ENCODE data around the gene ARL14. TPM values are rescaled to one million over a fixed set of nuclear protein-coding genes. Genes with fewer than 3 reads are reported as not detected.
"Not testable (repeated sequence)": the region's sequence is repeated elsewhere in the genome, so short reads cannot be mapped to it uniquely, and the experiment has no call there.

ARL14 gene
- total RNA-seq, 2 experiments from 2014 or later: not detected

- ChIA-PET CTCF (interaction anchor here (0.6 to 1.5 kb wide), 2 partner anchors 8 to 238 kb away, joined by 3 to 7 read pairs; no protein-coding TSS in a partner anchor), POLR2A (no interaction called here)
- Mint-ChIP-seq H3K27ac (no peak overlapping the region), H3K9me3 (no peaks in the 10 kb centered on the region), H3K36me3 (no peaks in the 10 kb centered on the region), H3K27me3 (peaks cover 23% of the 10 kb centered on the region), H3K4me3 (no peak overlapping the region), H3K4me1 (ENCODE audit: low read depth) (no peaks in the 10 kb centered on the region)
- no peak for DNase-seq
- intact Hi-C loops (cut with micrococcal nuclease): no loop called here
Measured at GRCh38 chr3:160703974-160704373, 27.0 kb downstream of the ARL14 start.

- ChIA-PET POLR2A (no interaction called here), CTCF (interaction anchor here (1.1 to 4.8 kb wide), 4 partner anchors 9 to 235 kb away, joined by 4 to 63 read pairs (median 6); no protein-coding TSS in a partner anchor)
- intact Hi-C loops (cut with micrococcal nuclease): loop anchor here (1.0 to 2.0 kb wide), 2 partner anchors 235 to 718 kb away; no protein-coding TSS in a partner anchor
- Mint-ChIP-seq H3K27ac (no peak overlapping the region), H3K36me3 (no peaks in the 10 kb centered on the region), H3K4me1 (ENCODE audit: low read depth) (no peaks in the 10 kb centered on the region), H3K4me3 (no peak overlapping the region), H3K9me3 (no peaks in the 10 kb centered on the region), H3K27me3 (peaks cover 31% of the 10 kb centered on the region)
- no peak for DNase-seq
Measured at GRCh38 chr3:160707187-160707794, 30.3 kb downstream of the ARL14 start.

DNA sequence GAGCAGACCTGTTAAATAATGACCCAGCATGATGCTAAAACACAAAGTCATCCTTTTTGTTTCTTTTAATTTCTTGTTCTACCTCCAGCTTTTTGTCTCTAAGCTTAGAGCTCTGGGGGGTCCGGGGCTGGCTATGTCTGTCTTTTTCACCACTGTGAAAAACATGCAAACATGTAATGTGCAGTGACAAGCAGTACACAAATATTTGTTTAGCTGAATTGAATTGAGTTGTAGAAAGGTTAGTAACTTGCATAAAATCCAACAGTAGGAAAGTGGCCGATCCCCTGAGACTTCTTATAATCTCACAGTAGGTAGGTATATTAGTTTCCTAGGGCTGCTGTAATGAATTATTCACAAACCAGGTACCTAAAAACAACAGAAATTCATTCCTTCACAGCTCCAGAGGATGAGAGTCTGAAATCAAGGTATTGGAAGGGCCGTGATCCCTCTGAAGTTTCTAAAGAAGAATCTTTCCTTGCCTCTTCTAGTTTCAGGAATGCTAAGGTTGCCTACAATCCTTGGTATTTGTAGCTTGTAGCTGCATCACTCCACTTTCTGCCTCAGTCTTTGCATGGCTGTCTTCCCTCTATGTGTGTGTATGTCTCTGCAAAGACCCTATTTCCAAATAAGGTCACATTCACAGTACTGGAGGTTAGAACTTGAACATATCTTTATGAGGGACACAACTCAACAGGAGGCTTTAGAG lies 32.7 kb downstream of the ARL14 start:
- no peak overlapping the region for H3K4me3 Mint-ChIP-seq
- no peaks in the 10 kb centered on the region for H3K9me3 Mint-ChIP-seq
- intact Hi-C loops (cut with micrococcal nuclease): no loop called here
- CTCF ChIA-PET: interaction anchor here (1.3 to 4.8 kb wide), 5 partner anchors 13 to 233 kb away, joined by 4 to 63 read pairs (median 4); no protein-coding TSS in a partner anchor
- H3K27me3 Mint-ChIP-seq: peaks cover 35% of the 10 kb centered on the region
- H3K4me1 Mint-ChIP-seq (ENCODE audit: low read depth): no peaks in the 10 kb centered on the region
- DNase-seq: no peak
- POLR2A ChIA-PET: no interaction called here
- no peak overlapping the region for H3K27ac Mint-ChIP-seq
- no peaks in the 10 kb centered on the region for H3K36me3 Mint-ChIP-seq

GRCh38 chr3:160713144-160713543 lies 36.2 kb downstream of the ARL14 start:
- peaks cover 16% of the 10 kb centered on the region for H3K27me3 Mint-ChIP-seq
- CTCF ChIA-PET: interaction anchor here (1.6 kb wide), 1 partner anchor 229 kb away, joined by 4 read pairs; no protein-coding TSS in a partner anchor
- DNase-seq: not testable (repeated sequence)

DNA sequence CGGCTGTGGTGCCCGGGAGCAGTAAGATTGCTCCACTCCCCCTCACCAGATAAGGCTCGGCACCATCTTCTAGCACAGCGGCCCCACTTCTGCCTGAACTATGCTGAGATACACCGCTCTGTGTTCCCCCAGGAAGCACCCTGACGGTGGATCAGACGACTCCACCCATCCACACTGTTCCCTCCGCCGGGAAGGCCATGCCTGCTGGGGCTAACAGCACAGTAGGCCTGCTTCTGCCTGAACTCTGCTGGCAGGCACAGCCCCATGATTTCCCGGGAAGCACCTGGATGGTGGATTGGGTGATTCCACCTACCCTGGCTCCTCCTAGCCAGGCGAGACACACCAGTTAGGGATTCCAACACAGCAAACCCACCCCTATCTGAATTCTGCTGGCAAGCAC lies 42.8 kb downstream of the ARL14 start:
- Mint-ChIP-seq H3K27me3 (peaks cover 6% of the 10 kb centered on the region), H3K36me3 (no peaks in the 10 kb centered on the region), H3K4me1 (ENCODE audit: low read depth) (no peaks in the 10 kb centered on the region), H3K27ac (no peak overlapping the region), H3K9me3 (no peaks in the 10 kb centered on the region), H3K4me3 (no peak overlapping the region)
- ChIA-PET CTCF (interaction anchor here (1.4 kb wide), 1 partner anchor 222 kb away, joined by 5 read pairs; no protein-coding TSS in a partner anchor), POLR2A (no interaction called here)
- intact Hi-C loops (cut with micrococcal nuclease): no loop called here
- no peak for DNase-seq

More at GRCh38 chr3:160713144-160713543, 36.2 kb downstream of the ARL14 start:
- POLR2A ChIA-PET; H3K4me3 Mint-ChIP-seq; H3K27ac Mint-ChIP-seq; intact Hi-C loops (cut with micrococcal nuclease); H3K4me1 Mint-ChIP-seq (ENCODE audit: low read depth); H3K36me3 Mint-ChIP-seq; H3K9me3 Mint-ChIP-seq: not testable (repeated sequence)

- Mint-ChIP-seq H3K36me3 (no peaks in the 10 kb centered on the region), H3K4me3 (no peak overlapping the region), H3K27ac (no peak overlapping the region), H3K9me3 (no peaks in the 10 kb centered on the region), H3K27me3 (peaks cover 6% of the 10 kb centered on the region), H3K4me1 (ENCODE audit: low read depth) (no peaks in the 10 kb centered on the region)
- intact Hi-C loops (cut with micrococcal nuclease): no loop called here
- ChIA-PET CTCF (interaction anchor here (1.4 kb wide), 1 partner anchor 221 kb away, joined by 5 read pairs; no protein-coding TSS in a partner anchor), POLR2A (no interaction called here)
- DNase-seq: no peak
Measured at GRCh38 chr3:160720123-160720746, 43.3 kb downstream of the ARL14 start.

DNA sequence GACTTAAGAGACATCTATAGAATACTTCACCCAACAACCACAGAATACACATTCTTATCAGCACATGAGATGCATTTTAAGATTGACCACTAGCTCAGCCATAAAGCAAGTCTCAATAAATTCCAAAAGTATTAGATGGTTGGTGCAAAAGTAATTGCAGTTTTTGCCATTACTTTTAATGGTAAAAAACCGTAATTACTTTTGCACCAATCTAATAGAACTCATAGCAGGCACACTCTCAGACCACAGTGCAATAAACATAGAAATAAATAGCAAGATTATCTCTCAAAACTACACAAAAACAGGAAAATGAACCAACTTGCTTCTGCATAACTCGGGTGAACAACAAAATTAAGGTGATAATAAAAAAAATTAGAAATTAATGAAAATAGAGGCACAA lies 45.4 kb downstream of the ARL14 start:
- no peak overlapping the region for H3K4me3 Mint-ChIP-seq
- peaks cover 6% of the 10 kb centered on the region for H3K27me3 Mint-ChIP-seq
- ChIA-PET CTCF (no interaction called here), POLR2A (no interaction called here)
- no peak overlapping the region for H3K27ac Mint-ChIP-seq
- intact Hi-C loops (cut with micrococcal nuclease): no loop called here
- H3K4me1 Mint-ChIP-seq (ENCODE audit: low read depth): no peaks in the 10 kb centered on the region
- DNase-seq: no peak
- no peaks in the 10 kb centered on the region for H3K36me3 Mint-ChIP-seq
- no peaks in the 10 kb centered on the region for H3K9me3 Mint-ChIP-seq

- intact Hi-C loops (cut with micrococcal nuclease): no loop called here
- peaks cover 6% of the 10 kb centered on the region for H3K27me3 Mint-ChIP-seq
- H3K4me1 Mint-ChIP-seq (ENCODE audit: low read depth): no peaks in the 10 kb centered on the region
- H3K9me3 Mint-ChIP-seq: no peaks in the 10 kb centered on the region
- ChIA-PET POLR2A (no interaction called here), CTCF (no interaction called here)
- no peak for DNase-seq
- H3K27ac Mint-ChIP-seq: no peak overlapping the region
- no peaks in the 10 kb centered on the region for H3K36me3 Mint-ChIP-seq
- H3K4me3 Mint-ChIP-seq: no peak overlapping the region
Measured at GRCh38 chr3:160725338-160725737, 48.4 kb downstream of the ARL14 start.

Other genes with a start within 250 kb of the ARL14 start
- 10 to 100 TPM; 27.3 to 30.0 TPM for gene TRIM59, start 227.4 kb upstream of the ARL14 start, total RNA-seq
- gene KPNA4, start 111.6 kb upstream of the ARL14 start, total RNA-seq: 10 to 100 TPM; 44.9 to 48.4 TPM
- gene PPM1L, start 79.1 kb downstream of the ARL14 start, total RNA-seq: 1 to 10 TPM; 2.2 to 2.7 TPM